HG03378 (cell line): Measurements from ENCODE around the gene WFIKKN2.
"Not testable (repeated sequence)": the region's sequence is repeated elsewhere in the genome, so short reads cannot be mapped to it uniquely, and the experiment has no call there.

Experiments
- ATAC-seq: cut with Tn5 transposase; IDR thresholded peaks from one replicate; pipeline ENCODE4 v1.9.1; 2021; ENCODE audit warnings: mild to moderate bottlenecking, moderate library complexity; ENCODE audit not compliant: unreplicated experiment

WFIKKN2 gene

GRCh38 chr17:50850640-50851039 lies 15.3 kb downstream of the WFIKKN2 start:
- no peak for ATAC-seq

- ATAC-seq = no peak
These were observed 17.7 kb downstream of the WFIKKN2 start for GRCh38 chr17:50853015-50853615.

- ATAC-seq = no peak
These were observed 18.4 kb downstream of the WFIKKN2 start for GRCh38 chr17:50853781-50854180.

- no peak for ATAC-seq
These were observed 20.4 kb downstream of the WFIKKN2 start for GRCh38 chr17:50855708-50856330.

GRCh38 chr17:50856431-50856830 lies 21.0 kb downstream of the WFIKKN2 start:
- ATAC-seq = no peak

- ATAC-seq = no peak
These were observed 23.3 kb downstream of the WFIKKN2 start for GRCh38 chr17:50858486-50859225.

GRCh38 chr17:50859727-50860126 lies 24.3 kb downstream of the WFIKKN2 start:
- ATAC-seq = not testable (repeated sequence)

- no peak for ATAC-seq
These were observed 25.9 kb downstream of the WFIKKN2 start for GRCh38 chr17:50861334-50861676.

GRCh38 chr17:50861822-50862528 lies 26.6 kb downstream of the WFIKKN2 start:
- no peak for ATAC-seq

- ATAC-seq = no peak
These were observed 27.9 kb downstream of the WFIKKN2 start for GRCh38 chr17:50863221-50863843.

GRCh38 chr17:50863931-50864330 lies 28.5 kb downstream of the WFIKKN2 start:
- no peak for ATAC-seq

GRCh38 chr17:50864747-50865059 lies 29.3 kb downstream of the WFIKKN2 start:
- ATAC-seq = no peak

- no peak for ATAC-seq
These were observed 29.9 kb downstream of the WFIKKN2 start for GRCh38 chr17:50865060-50865867.

- ATAC-seq = no peak
These were observed 30.5 kb downstream of the WFIKKN2 start for GRCh38 chr17:50865868-50866260.

- peak; percentile 56 for ATAC-seq
These were observed 31.0 kb downstream of the WFIKKN2 start, which contains the start of gene TOB1 for GRCh38 chr17:50866261-50866949. TSS of gene TOB1 (minus strand) at chr17:50866354. CDS start at chr17:50864017, 2,337 bp downstream.

- ATAC-seq = peak; percentile 31
These were observed 31.6 kb downstream of the WFIKKN2 start for GRCh38 chr17:50866950-50867362.

GRCh38 chr17:50867363-50868139 lies 32.2 kb downstream of the WFIKKN2 start:
- ATAC-seq = peak; percentile 40

- no peak for ATAC-seq
These were observed 32.7 kb downstream of the WFIKKN2 start for GRCh38 chr17:50868140-50868438.

GRCh38 chr17:50868602-50869001 lies 33.2 kb downstream of the WFIKKN2 start:
- ATAC-seq = no peak
